ENCODE measurements around the gene HK1.
A peak's percentile ranks its signal among the peaks of the same experiment; 100 is the strongest.
"Not testable (repeated sequence)": the region's sequence is repeated elsewhere in the genome, so short reads cannot be mapped to it uniquely, and the experiment has no call there.

HK1 gene

DNA sequence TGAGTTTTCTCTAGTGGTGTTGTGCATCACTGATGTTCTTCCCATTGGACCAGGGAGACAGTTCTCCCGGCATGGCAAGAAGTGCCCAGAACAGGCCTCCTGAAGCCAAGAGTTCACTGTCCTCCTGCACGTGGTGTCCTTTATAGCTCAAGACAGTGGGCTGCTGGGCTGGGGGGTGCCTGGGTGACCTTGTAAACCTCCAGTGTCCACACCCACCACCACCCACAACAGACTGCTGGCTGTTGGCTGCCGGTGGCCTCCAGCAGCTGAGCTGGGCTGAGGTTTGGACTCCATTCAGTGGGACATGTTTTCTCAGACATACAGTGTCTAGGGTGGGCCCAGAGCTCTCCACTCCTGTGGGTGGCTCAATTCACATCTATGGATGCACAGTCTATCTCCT, 42.2 kb downstream of the HK1 start:
- no peak for DNase-seq
- H3K79me1 ChIP-seq (ENCODE audit: low read length), result peaks cover 8% of the 10 kb centered on the region
- H2BK5ac ChIP-seq (ENCODE audit: low read length), result peak overlapping the region; percentile 29
- H4K8ac ChIP-seq (ENCODE audit: low read depth, low read length), result no peak overlapping the region
- H3K27ac ChIP-seq (ENCODE audit: low read depth, low read length), result no peak overlapping the region
- H3K9ac ChIP-seq (ENCODE audit: low read length), result peak overlapping the region; percentile 98
- peaks cover 30% of the 10 kb centered on the region for H3K4me1 ChIP-seq (ENCODE audit: control insufficient read depth, low read depth, low read length)
- H3K4me3 ChIP-seq (ENCODE audit: low read length), result peak overlapping the region; percentile 93
- peak overlapping the region; percentile 75 for H2AK5ac ChIP-seq (ENCODE audit: low read length)
- H3K36me3 ChIP-seq (ENCODE audit: control insufficient read depth, insufficient read depth, low read length), result no peaks in the 10 kb centered on the region
- H2BK15ac ChIP-seq (replicated peaks; ENCODE audit: low read depth), result no peak overlapping the region
- H3K4me2 ChIP-seq (ENCODE audit: low read length), result peak overlapping the region; percentile 56
- H2BK120ac ChIP-seq (ENCODE audit: low read depth, low read length), result no peak overlapping the region
- peak overlapping the region; percentile 97 for H3K56ac ChIP-seq (ENCODE audit: low read length)
- H4K5ac ChIP-seq (ENCODE audit: low read length), result no peak overlapping the region
- no peaks in the 10 kb centered on the region for H3K27me3 ChIP-seq (ENCODE audit: insufficient read depth, low read length, poor library complexity)
- no peak overlapping the region for H3K4ac ChIP-seq (ENCODE audit: low read depth, low read length)
- H3K18ac ChIP-seq (ENCODE audit: low read length), result no peak overlapping the region
- WGBS (ENCODE audit: extremely low coverage, insufficient coverage, low lambda C conversion rate), result no CpG with 5 or more reads among the region's 3 CpGs
- H3K79me2 ChIP-seq (ENCODE audit: control insufficient read depth, insufficient read depth, low read length), result peaks cover 63% of the 10 kb centered on the region
- peak overlapping the region; percentile 57 for H3K23ac ChIP-seq (ENCODE audit: low read length)

DNA sequence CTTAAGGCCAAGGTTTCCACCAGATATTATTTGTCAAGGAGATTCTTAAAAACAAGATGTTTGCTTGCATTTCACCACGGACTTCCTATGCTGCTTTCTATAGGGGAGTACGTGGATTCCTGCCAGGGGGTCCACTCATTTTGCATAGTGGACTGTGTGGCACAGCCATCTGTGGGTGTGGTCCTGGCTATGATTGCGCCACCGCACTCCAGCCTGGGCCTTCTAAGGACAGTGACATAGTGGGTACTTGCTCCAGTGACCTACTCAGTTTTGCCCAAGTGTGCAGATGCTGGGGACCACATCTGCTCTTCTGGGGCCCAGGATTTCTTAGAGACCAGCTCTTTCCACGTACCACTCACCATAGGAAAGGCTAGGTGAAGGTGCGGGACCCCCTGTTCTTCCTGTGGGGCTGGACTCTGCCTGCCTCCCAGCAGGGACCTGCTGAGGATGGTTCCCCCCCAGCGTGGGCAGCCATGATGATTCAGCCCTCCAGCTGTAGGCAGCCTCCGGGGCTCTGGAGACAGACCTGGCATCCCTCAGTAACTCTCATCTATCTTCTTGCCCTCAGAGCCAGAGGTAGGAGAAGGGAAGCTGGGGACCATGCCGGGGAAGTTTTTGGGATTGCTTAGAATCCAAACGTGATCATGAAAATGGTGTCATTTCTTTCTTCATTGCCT, 42.9 kb downstream of the HK1 start:
- peak overlapping the region; percentile 10 for H3K18ac ChIP-seq (ENCODE audit: low read length)
- H2BK5ac ChIP-seq (ENCODE audit: low read length), result no peak overlapping the region
- no peak overlapping the region for H2BK15ac ChIP-seq (replicated peaks; ENCODE audit: low read depth)
- H3K56ac ChIP-seq (ENCODE audit: low read length), result peak overlapping the region; percentile 97
- peaks cover 8% of the 10 kb centered on the region for H3K79me1 ChIP-seq (ENCODE audit: low read length)
- no CpG with 5 or more reads among the region's 10 CpGs for WGBS (ENCODE audit: extremely low coverage, insufficient coverage, low lambda C conversion rate)
- H3K27me3 ChIP-seq (ENCODE audit: insufficient read depth, low read length, poor library complexity), result no peaks in the 10 kb centered on the region
- peak overlapping the region; percentile 98 for H3K9ac ChIP-seq (ENCODE audit: low read length)
- H3K79me2 ChIP-seq (ENCODE audit: control insufficient read depth, insufficient read depth, low read length), result peaks cover 68% of the 10 kb centered on the region
- no peak overlapping the region for H3K4ac ChIP-seq (ENCODE audit: low read depth, low read length)
- no peak overlapping the region for H3K4me3 ChIP-seq (ENCODE audit: low read length)
- no peak overlapping the region for H4K5ac ChIP-seq (ENCODE audit: low read length)
- H4K8ac ChIP-seq (ENCODE audit: low read depth, low read length), result no peak overlapping the region
- no peak overlapping the region for H3K23ac ChIP-seq (ENCODE audit: low read length)
- no peak overlapping the region for H2BK120ac ChIP-seq (ENCODE audit: low read depth, low read length)
- peaks cover 30% of the 10 kb centered on the region for H3K4me1 ChIP-seq (ENCODE audit: control insufficient read depth, low read depth, low read length)
- no peaks in the 10 kb centered on the region for H3K36me3 ChIP-seq (ENCODE audit: control insufficient read depth, insufficient read depth, low read length)
- no peak for DNase-seq
- H2AK5ac ChIP-seq (ENCODE audit: low read length), result no peak overlapping the region
- peak overlapping the region; percentile 56 for H3K4me2 ChIP-seq (ENCODE audit: low read length)
- no peak overlapping the region for H3K27ac ChIP-seq (ENCODE audit: low read depth, low read length)

DNA sequence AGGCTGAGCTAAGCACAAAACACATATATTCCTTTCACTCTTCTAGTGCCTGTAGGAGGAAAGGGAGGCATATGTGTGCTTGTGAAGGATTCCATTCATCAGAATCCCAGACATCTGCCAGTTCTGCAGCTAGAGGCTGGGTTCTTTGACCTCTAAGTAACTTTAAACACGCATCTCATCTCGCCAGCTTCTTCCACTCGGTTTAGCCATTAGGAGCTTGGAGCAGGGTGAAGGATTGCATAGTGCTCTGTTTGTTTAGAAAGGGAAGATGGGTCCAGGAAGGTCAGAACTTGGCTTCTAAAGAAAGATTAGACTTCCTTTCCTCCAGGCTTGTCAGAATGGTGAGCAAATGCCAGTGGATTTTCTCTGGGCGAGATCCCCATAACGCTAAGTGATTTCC, 43.6 kb downstream of the HK1 start:
- no peak overlapping the region for H3K4me3 ChIP-seq (ENCODE audit: low read length)
- H3K18ac ChIP-seq (ENCODE audit: low read length), result no peak overlapping the region
- no peaks in the 10 kb centered on the region for H3K36me3 ChIP-seq (ENCODE audit: control insufficient read depth, insufficient read depth, low read length)
- no CpG with 5 or more reads among the region's 5 CpGs for WGBS (ENCODE audit: extremely low coverage, insufficient coverage, low lambda C conversion rate)
- peak overlapping the region; percentile 23 for H3K9ac ChIP-seq (ENCODE audit: low read length)
- H3K4me2 ChIP-seq (ENCODE audit: low read length), result no peak overlapping the region
- H4K5ac ChIP-seq (ENCODE audit: low read length), result no peak overlapping the region
- no peak overlapping the region for H2BK15ac ChIP-seq (replicated peaks; ENCODE audit: low read depth)
- no peak overlapping the region for H2BK5ac ChIP-seq (ENCODE audit: low read length)
- no peak for DNase-seq
- peak overlapping the region; percentile 44 for H3K56ac ChIP-seq (ENCODE audit: low read length)
- no peak overlapping the region for H2AK5ac ChIP-seq (ENCODE audit: low read length)
- H3K79me2 ChIP-seq (ENCODE audit: control insufficient read depth, insufficient read depth, low read length), result peaks cover 73% of the 10 kb centered on the region
- H2BK120ac ChIP-seq (ENCODE audit: low read depth, low read length), result no peak overlapping the region
- no peak overlapping the region for H4K8ac ChIP-seq (ENCODE audit: low read depth, low read length)
- peaks cover 30% of the 10 kb centered on the region for H3K4me1 ChIP-seq (ENCODE audit: control insufficient read depth, low read depth, low read length)
- no peak overlapping the region for H3K23ac ChIP-seq (ENCODE audit: low read length)
- H3K79me1 ChIP-seq (ENCODE audit: low read length), result peaks cover 8% of the 10 kb centered on the region
- no peak overlapping the region for H3K4ac ChIP-seq (ENCODE audit: low read depth, low read length)
- H3K27ac ChIP-seq (ENCODE audit: low read depth, low read length), result no peak overlapping the region
- H3K27me3 ChIP-seq (ENCODE audit: insufficient read depth, low read length, poor library complexity), result no peaks in the 10 kb centered on the region

DNA sequence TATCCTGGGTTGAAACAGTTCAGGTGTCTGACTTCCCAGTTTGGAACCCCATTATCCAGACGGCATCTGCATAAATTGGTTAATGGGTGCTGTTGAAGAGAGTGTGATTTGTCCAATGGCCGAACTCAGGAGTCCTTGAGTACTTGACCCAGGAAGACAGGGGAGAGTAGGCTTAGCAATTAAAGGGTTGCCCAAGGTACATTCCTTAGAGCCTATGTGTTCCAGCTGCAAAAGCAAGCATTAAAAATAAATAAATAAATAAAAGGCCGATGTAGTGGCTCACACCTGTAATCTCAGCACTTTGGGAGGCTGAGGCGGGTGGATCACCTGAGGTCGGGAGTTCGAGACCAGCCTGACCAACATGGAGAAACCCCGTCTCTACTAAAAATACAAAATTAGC, 44.0 kb downstream of the HK1 start:
- H3K4ac ChIP-seq (ENCODE audit: low read depth, low read length); H3K27me3 ChIP-seq (ENCODE audit: insufficient read depth, low read length, poor library complexity); H3K23ac ChIP-seq (ENCODE audit: low read length); H3K4me2 ChIP-seq (ENCODE audit: low read length); H3K79me1 ChIP-seq (ENCODE audit: low read length); H2BK5ac ChIP-seq (ENCODE audit: low read length); H2AK5ac ChIP-seq (ENCODE audit: low read length); H2BK120ac ChIP-seq (ENCODE audit: low read depth, low read length); DNase-seq; H2BK15ac ChIP-seq (replicated peaks; ENCODE audit: low read depth); H3K27ac ChIP-seq (ENCODE audit: low read depth, low read length); H4K5ac ChIP-seq (ENCODE audit: low read length); H3K9ac ChIP-seq (ENCODE audit: low read length); H4K8ac ChIP-seq (ENCODE audit: low read depth, low read length); H3K4me3 ChIP-seq (ENCODE audit: low read length); H3K36me3 ChIP-seq (ENCODE audit: control insufficient read depth, insufficient read depth, low read length); H3K56ac ChIP-seq (ENCODE audit: low read length); H3K18ac ChIP-seq (ENCODE audit: low read length): not testable (repeated sequence)
- Histone ChIP-seq H3K4me1 (ENCODE audit: control insufficient read depth, low read depth, low read length) (peaks cover 29% of the 10 kb centered on the region), H3K79me2 (ENCODE audit: control insufficient read depth, insufficient read depth, low read length) (peaks cover 77% of the 10 kb centered on the region)
- no CpG with 5 or more reads among the region's 7 CpGs for WGBS (ENCODE audit: extremely low coverage, insufficient coverage, low lambda C conversion rate)

DNA sequence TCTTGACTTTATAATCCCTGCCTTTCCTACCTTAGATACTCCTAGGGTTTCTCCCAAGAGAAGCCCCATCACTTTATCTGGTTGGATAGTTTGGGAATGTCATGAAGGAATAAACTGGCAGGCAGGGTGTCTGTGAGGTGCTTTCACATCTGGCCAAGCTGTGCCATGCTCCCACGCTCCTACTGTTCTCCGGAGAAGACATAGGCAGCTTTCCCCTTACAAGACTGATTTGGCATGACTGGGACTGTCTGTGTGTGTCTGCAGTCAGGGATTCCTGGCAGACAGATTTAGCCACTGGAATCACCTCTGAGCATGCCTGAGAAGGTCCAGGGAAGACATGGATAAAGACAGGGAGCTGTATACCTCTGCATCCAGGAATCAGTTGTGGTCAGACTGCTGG, 45.3 kb downstream of the HK1 start:
- Histone ChIP-seq H3K56ac (ENCODE audit: low read length) (peak overlapping the region; percentile 17), H3K36me3 (ENCODE audit: control insufficient read depth, insufficient read depth, low read length) (no peaks in the 10 kb centered on the region), H3K27ac (ENCODE audit: low read depth, low read length) (peak overlapping the region; percentile 7), H3K4ac (ENCODE audit: low read depth, low read length) (no peak overlapping the region), H3K18ac (ENCODE audit: low read length) (peak overlapping the region; percentile 2), H3K79me2 (ENCODE audit: control insufficient read depth, insufficient read depth, low read length) (peaks cover 90% of the 10 kb centered on the region), H3K4me2 (ENCODE audit: low read length) (no peak overlapping the region), H2BK5ac (ENCODE audit: low read length) (no peak overlapping the region), H3K9ac (ENCODE audit: low read length) (no peak overlapping the region), H3K27me3 (ENCODE audit: insufficient read depth, low read length, poor library complexity) (no peaks in the 10 kb centered on the region), H3K4me3 (ENCODE audit: low read length) (no peak overlapping the region), H3K23ac (ENCODE audit: low read length) (no peak overlapping the region), H4K8ac (ENCODE audit: low read depth, low read length) (no peak overlapping the region), H2BK15ac (replicated peaks; ENCODE audit: low read depth) (no peak overlapping the region), H2BK120ac (ENCODE audit: low read depth, low read length) (no peak overlapping the region), H2AK5ac (ENCODE audit: low read length) (no peak overlapping the region), H3K4me1 (ENCODE audit: control insufficient read depth, low read depth, low read length) (peaks cover 36% of the 10 kb centered on the region), H3K79me1 (ENCODE audit: low read length) (peaks cover 8% of the 10 kb centered on the region), H4K5ac (ENCODE audit: low read length) (no peak overlapping the region)
- no CpG with 5 or more reads among the region's 2 CpGs for WGBS (ENCODE audit: extremely low coverage, insufficient coverage, low lambda C conversion rate)
- DNase-seq, result no peak

DNA sequence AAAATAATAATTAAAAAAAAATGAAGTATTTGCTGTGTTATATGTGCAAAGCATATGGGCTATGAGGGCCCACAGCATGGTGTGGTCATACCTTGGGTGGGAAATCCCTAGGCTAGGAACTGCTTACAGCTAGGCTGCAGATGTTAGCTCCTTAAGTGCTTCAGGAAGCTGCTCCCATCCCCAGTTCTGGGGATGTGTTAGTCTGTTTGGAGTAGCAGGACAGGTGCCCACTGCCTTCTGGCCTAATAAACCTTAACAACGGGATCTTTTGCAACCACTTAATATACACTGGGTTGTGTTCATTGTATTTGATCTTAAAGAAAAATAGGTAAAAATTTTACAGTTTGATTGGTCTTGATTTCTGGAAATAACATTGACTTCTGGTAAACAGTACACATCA, 46.3 kb downstream of the HK1 start:
- Histone ChIP-seq H3K18ac (ENCODE audit: low read length) (no peak overlapping the region), H3K36me3 (ENCODE audit: control insufficient read depth, insufficient read depth, low read length) (no peaks in the 10 kb centered on the region), H3K79me1 (ENCODE audit: low read length) (peaks cover 7% of the 10 kb centered on the region), H3K27ac (ENCODE audit: low read depth, low read length) (no peak overlapping the region), H3K56ac (ENCODE audit: low read length) (no peak overlapping the region), H3K4me1 (ENCODE audit: control insufficient read depth, low read depth, low read length) (peaks cover 38% of the 10 kb centered on the region), H3K4ac (ENCODE audit: low read depth, low read length) (no peak overlapping the region), H2BK5ac (ENCODE audit: low read length) (no peak overlapping the region), H3K23ac (ENCODE audit: low read length) (no peak overlapping the region), H4K5ac (ENCODE audit: low read length) (no peak overlapping the region), H3K4me2 (ENCODE audit: low read length) (no peak overlapping the region), H3K9ac (ENCODE audit: low read length) (no peak overlapping the region), H2BK15ac (replicated peaks; ENCODE audit: low read depth) (no peak overlapping the region), H4K8ac (ENCODE audit: low read depth, low read length) (no peak overlapping the region), H2BK120ac (ENCODE audit: low read depth, low read length) (no peak overlapping the region), H3K79me2 (ENCODE audit: control insufficient read depth, insufficient read depth, low read length) (peaks cover 83% of the 10 kb centered on the region), H2AK5ac (ENCODE audit: low read length) (peak overlapping the region; percentile 33), H3K27me3 (ENCODE audit: insufficient read depth, low read length, poor library complexity) (no peaks in the 10 kb centered on the region), H3K4me3 (ENCODE audit: low read length) (no peak overlapping the region)
- WGBS (ENCODE audit: extremely low coverage, insufficient coverage, low lambda C conversion rate), result no CpG with 5 or more reads among the region's 1 CpG
- DNase-seq, result no peak

Data from mesendoderm (in vitro differentiated cells).